A549 treated with GW870086 at 1 μM for 4 hours (cell line): ENCODE measurements around the gene HBEGF. TPM values are rescaled to one million over a fixed set of nuclear protein-coding genes. Genes with fewer than 3 reads are reported as not detected.

Experiments used
- total RNA-seq: library from RNA; stranded (reverse); fragments of 200-300 nt; extraction: Qiagen RNA extraction; gene quantifications from 5 replicates; pipeline ENCODE4 v1.2.3, GENCODE V29; 2022; ENCODE audit warnings: low read depth

HBEGF gene, protein sequence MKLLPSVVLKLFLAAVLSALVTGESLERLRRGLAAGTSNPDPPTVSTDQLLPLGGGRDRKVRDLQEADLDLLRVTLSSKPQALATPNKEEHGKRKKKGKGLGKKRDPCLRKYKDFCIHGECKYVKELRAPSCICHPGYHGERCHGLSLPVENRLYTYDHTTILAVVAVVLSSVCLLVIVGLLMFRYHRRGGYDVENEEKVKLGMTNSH
- 5.2 to 6.3 TPM (median 5.7 TPM) in 5 replicates for total RNA-seq

DNA sequence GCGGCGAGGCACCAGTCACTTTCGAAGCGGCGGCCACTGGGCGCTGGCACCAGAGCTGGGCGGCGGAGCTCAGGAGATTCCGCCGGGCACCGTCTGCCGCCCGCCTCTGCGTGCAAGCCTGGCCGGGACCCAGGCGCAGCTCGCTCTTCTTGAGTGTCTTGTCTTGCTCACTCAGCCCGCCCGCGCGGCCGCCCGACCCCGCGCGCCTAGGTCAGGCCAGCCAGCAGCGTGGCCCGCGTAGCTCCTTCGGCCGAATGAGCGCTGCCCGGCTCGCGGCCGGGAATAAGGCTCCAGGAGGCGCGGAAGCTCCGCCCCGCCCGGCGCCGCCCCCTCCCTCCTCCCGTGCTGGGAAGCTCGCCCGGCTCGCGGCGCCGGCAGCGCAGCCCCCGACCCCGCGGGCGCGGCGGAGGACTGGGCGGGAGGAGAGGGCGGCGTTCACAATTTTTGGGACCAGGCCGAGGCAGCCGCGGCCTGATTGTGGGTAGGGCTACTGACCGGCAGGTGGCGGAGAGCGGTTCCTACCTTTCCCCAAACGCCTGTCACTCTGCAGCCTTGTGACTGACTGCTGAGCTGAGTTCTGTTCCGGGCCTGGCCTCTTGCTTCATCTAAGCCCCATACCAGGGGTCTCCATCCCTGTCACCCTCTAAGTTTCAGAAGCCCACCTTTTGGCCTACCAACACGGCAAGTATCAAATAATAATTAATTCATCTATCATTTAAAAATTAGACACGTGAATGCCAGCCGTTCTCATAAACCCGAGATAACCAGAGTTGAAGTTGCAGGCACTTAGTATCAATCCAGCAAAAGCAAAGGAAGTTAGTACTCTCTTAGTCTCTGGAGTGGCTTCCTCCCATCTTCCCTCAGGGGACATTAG is at the start of gene HBEGF:
TSS of gene HBEGF (minus strand) at position 256 of the 874 bp plus-strand sequence. CDS start 275 bp downstream, outside the sequence.

DNA sequence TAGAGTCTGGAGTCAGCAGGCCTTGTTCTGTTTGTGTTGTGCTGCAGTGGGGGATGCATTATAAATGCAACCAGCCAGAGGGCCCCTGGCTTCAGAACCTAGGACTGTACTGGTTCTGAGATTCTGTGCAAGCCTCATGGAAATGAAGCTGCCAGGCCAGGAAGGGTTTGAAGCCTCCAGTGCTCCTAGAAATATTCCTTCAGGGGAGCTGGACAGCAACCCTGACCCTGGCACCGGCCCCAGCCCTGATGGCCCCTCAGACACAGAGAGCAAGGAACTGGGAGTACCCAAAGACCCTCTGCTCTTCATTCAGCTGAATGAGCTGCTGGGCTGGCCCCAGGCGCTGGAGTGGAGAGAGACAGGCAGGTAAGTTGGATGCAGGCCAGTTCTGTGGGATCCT is 13.7 kb upstream of the HBEGF start, which contains the start of gene SLC4A9:
TSS of gene SLC4A9 (plus strand) at position 94 of the 400 bp plus-strand sequence. CDS start at position 137, 43 bp downstream.

DNA sequence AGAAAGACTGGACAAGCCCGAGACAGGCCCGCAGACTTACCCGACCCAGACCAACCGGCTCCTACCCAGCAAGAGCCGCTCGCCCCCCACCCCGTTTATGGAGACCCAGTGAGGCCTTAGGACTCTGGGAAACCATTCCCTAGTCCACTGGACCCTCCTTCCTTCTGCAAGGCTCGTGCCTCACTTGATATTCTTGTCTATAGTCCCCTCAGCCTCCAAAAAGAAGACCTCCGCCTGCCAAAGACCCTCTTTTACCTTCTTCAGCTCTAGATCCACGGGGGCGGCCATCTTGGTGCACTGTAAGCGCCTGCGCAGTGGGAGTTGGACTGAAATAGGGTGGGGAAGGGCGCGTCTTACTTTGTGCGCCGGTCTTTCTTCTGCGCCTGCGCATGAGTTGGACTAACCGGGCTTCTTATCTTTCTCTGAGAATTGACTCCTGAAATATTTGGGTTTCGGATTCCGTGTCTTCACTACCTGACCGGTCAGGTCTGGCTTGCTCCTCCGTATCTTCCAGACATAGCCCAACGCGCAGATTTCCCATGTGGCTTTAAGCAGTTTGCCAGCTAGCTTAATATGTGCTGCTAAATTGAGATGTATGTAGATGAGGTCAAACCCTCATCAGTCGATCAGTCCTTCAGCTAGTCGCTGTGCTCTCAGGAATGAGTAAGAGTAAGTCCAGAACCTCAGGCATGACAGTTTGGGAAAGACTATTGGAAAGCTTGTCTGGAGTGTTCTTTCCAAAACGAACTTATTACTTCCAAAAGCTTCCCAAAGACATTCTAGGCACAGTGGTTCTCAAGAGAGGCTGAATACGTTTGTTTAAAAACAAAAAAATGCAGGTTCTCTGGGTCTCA is 43.4 kb downstream of the HBEGF start, which contains the start of gene PFDN1:
TSS of gene PFDN1 (minus strand) at position 316 of the 854 bp plus-strand sequence. CDS start at position 288, 28 bp downstream.

Other genes starting within 250 kb of the HBEGF start
- 3.8 to 6.5 TPM (median 5.7 TPM) in 5 replicates for gene PURA, start 232.5 kb downstream of the HBEGF start, total RNA-seq
- gene IGIP, start 220.7 kb downstream of the HBEGF start, total RNA-seq = 0.75 to 1.0 TPM (median 0.83 TPM) in 5 replicates
- 157 to 230 TPM (median 166 TPM) in 5 replicates for gene CYSTM1, start 171.4 kb downstream of the HBEGF start, total RNA-seq
- 89.8 to 116 TPM (median 93.0 TPM) in 5 replicates for gene PFDN1, start 43.5 kb downstream of the HBEGF start, total RNA-seq
- 0.09 to 0.18 TPM (median 0.10 TPM) in 3 of 5 replicates, not detected in the others for gene SLC4A9, start 13.6 kb upstream of the HBEGF start, total RNA-seq
- 41.9 to 54.7 TPM (median 52.8 TPM) in 5 replicates for gene ANKHD1, start 55.2 kb upstream of the HBEGF start, total RNA-seq
- 1.1 to 3.0 TPM (median 2.1 TPM) in 5 replicates for gene EIF4EBP3, start 201.1 kb upstream of the HBEGF start, total RNA-seq
- 35.0 to 47.4 TPM (median 44.6 TPM) in 5 replicates for gene SRA1, start 210.9 kb upstream of the HBEGF start, total RNA-seq
- gene APBB3, start 218.0 kb upstream of the HBEGF start, total RNA-seq = 5.2 to 6.8 TPM (median 5.5 TPM) in 5 replicates
- 70.9 to 80.3 TPM (median 77.6 TPM) in 5 replicates for gene SLC35A4, start 218.2 kb upstream of the HBEGF start, total RNA-seq